ENCODE results near the gene PRORP. TPM values are rescaled to one million over a fixed set of nuclear protein-coding genes. Genes with fewer than 3 reads are reported as not detected.

Gene PRORP
- 43.9 TPM for polyA plus RNA-seq (2013)

DNA sequence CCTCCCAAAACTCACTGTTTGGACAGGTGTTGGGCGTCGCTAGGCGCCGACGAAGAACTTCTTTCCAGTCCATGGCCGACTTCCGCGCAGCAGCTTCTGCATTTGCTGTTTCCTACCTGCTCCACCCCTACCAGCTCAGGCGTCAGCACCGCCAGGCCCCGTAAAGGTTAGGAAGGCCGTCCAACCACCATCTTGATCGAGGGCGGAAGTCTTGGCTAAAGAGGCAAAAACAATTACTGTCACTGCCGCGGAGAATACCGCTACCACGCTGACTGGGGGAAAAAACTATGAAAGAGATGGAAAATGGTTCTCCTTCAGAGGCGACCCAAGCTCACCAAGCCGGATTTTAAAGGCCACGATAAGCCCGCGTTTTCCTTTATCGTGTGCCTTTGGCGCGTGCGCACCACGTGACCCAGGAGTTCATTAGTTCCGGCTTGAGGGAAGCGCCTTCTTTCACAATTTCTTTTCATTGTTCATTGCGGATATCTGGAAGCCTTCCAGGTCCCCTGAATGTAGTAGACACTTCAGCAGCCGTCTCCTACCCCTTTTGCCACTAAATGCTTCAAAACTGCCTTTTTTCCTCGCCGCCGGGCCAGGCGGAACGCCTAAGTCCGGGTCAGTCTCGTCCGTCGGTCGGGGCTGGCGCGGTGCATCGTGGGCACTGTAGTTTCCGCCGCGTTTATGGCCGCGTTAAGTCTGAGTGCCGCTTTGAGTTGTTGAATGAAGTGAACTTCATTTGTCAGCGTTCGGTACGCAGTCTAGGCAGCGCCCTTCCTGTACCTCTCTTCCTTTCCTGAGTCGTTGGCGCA, at the start of gene PRORP, which contains the start of gene PPP2R3C:
TSS of gene PRORP (plus strand) at position 666 of the 809 bp plus-strand sequence. CDS start 694 bp downstream, outside the sequence.
TSS of gene PPP2R3C (minus strand) at position 104 of the 809 bp plus-strand sequence. CDS start at position 73, 31 bp downstream.
- H3K4me1 ChIP-seq (ENCODE audit: control extremely low read depth in 1 of 4, control insufficient read depth in 4 of 4, insufficient read depth in 4 of 4, low read length in 3 of 4): peaks cover 7 to 29% (median 24%) of the 10 kb centered on the region in 4 experiments
- 0% methylated on average over 45 of the region's 57 CpGs for WGBS (ENCODE audit: insufficient coverage)
- ChIA-PET CTCF (interaction anchor here (0.6 to 2.8 kb wide), 8 partner anchors 14 to 713 kb away, joined by 3 to 12 read pairs (median 3); no protein-coding TSS in a partner anchor), POLR2A (interaction anchor here (1.2 to 2.1 kb wide), 2 partner anchors 54 to 283 kb away, joined by 3 to 13 read pairs; partner anchors contain the start of gene NFKBIA)
- peaks cover 4 to 13% (median 6%) of the 10 kb centered on the region in 4 experiments for H3K36me3 ChIP-seq (ENCODE audit: control insufficient read depth in 4 of 4, insufficient read depth in 4 of 4, low read length in 3 of 4)
- H3K9me3 ChIP-seq (ENCODE audit: control extremely low read depth in 1 of 5, control insufficient read depth in 4 of 5, insufficient read depth in 2 of 5, low read depth in 1 of 5, low read length in 4 of 5): no peaks in the 10 kb centered on the region
- DNase-seq: peak; percentile 95 to 99 (median 97)
- peak within 1 kb of the TSS; percentile 99 to 100 for H3K27ac ChIP-seq (ENCODE audit: insufficient read depth in 1 of 2, low read depth in 1 of 2, low read length in 2 of 2, poor library complexity in 1 of 2, severe bottlenecking in 2 of 2)
- H3K4me3 ChIP-seq (ENCODE audit: control insufficient read depth in 1 of 7, extremely low read depth in 1 of 7, insufficient read depth in 4 of 7, low read depth in 2 of 7, low read length in 6 of 7): peak within 1 kb of the TSS; percentile 50 to 98 (median 92)
- H3K27me3 ChIP-seq (replicated peaks in 2 of 5; ENCODE audit: control insufficient read depth in 4 of 5, insufficient read depth in 5 of 5, low read length in 4 of 5): no peaks in the 10 kb centered on the region

GRCh38 chr14:35073486-35073885, 48.9 kb upstream of the PRORP start:
- peaks cover 0 to 8% (median 0%) of the 10 kb centered on the region in 5 experiments for H3K9me3 ChIP-seq (ENCODE audit: control extremely low read depth in 1 of 5, control insufficient read depth in 4 of 5, insufficient read depth in 2 of 5, low read depth in 1 of 5, low read length in 4 of 5)
- H3K4me3 ChIP-seq (ENCODE audit: control insufficient read depth in 1 of 7, extremely low read depth in 1 of 7, insufficient read depth in 4 of 7, low read depth in 2 of 7, low read length in 6 of 7): no peak overlapping the region
- WGBS (ENCODE audit: insufficient coverage): no CpG with 5 or more reads among the region's 1 CpG
- H3K36me3 ChIP-seq (ENCODE audit: control insufficient read depth in 4 of 4, insufficient read depth in 4 of 4, low read length in 3 of 4): peaks cover 7 to 35% (median 12%) of the 10 kb centered on the region in 4 experiments
- H3K4me1 ChIP-seq (ENCODE audit: control extremely low read depth in 1 of 4, control insufficient read depth in 4 of 4, insufficient read depth in 4 of 4, low read length in 3 of 4): no peaks in the 10 kb centered on the region
- POLR2A ChIA-PET: no interaction called here
- H3K27ac ChIP-seq (ENCODE audit: insufficient read depth in 1 of 2, low read depth in 1 of 2, low read length in 2 of 2, poor library complexity in 1 of 2, severe bottlenecking in 2 of 2): no peak overlapping the region
- CTCF ChIA-PET: interaction anchor here (1.3 kb wide), 1 partner anchor 32 kb away, joined by 3 read pairs; no protein-coding TSS in a partner anchor
- H3K27me3 ChIP-seq (replicated peaks in 2 of 5; ENCODE audit: control insufficient read depth in 4 of 5, insufficient read depth in 5 of 5, low read length in 4 of 5): no peaks in the 10 kb centered on the region
- DNase-seq: no peak

DNA sequence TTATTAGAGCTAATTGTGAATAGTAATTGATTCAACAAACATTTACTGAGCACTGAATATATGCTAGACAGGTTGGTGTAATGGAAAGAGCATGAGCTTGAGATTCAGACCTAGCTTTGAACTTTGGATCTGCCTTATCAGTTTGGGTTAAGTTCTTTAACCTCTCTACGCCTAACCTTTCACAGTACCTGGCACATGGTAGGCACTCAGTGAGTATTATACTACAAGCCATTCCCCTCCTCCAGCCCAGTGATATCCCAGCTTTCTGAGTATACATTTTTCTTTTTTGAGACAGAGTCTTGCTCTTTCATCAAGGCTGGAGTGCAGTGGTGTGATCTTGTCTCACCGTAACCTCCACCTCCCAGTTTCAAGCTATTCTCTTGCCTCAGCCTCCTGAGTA, 44.3 kb upstream of the PRORP start:
- no peak overlapping the region for H3K4me3 ChIP-seq (ENCODE audit: control insufficient read depth in 1 of 7, extremely low read depth in 1 of 7, insufficient read depth in 4 of 7, low read depth in 2 of 7, low read length in 6 of 7)
- DNase-seq: no peak
- WGBS (ENCODE audit: insufficient coverage): no CpG with 5 or more reads among the region's 2 CpGs
- H3K27ac ChIP-seq (ENCODE audit: insufficient read depth in 1 of 2, low read depth in 1 of 2, low read length in 2 of 2, poor library complexity in 1 of 2, severe bottlenecking in 2 of 2): no peak overlapping the region
- H3K9me3 ChIP-seq (ENCODE audit: control extremely low read depth in 1 of 5, control insufficient read depth in 4 of 5, insufficient read depth in 2 of 5, low read depth in 1 of 5, low read length in 4 of 5): peaks cover 0 to 8% (median 0%) of the 10 kb centered on the region in 5 experiments
- ChIA-PET CTCF (interaction anchor here (1.3 kb wide), 1 partner anchor 15 kb away, joined by 3 read pairs; no protein-coding TSS in a partner anchor), POLR2A (no interaction called here)
- H3K27me3 ChIP-seq (replicated peaks in 2 of 5; ENCODE audit: control insufficient read depth in 4 of 5, insufficient read depth in 5 of 5, low read length in 4 of 5): no peaks in the 10 kb centered on the region
- no peaks in the 10 kb centered on the region for H3K4me1 ChIP-seq (ENCODE audit: control extremely low read depth in 1 of 4, control insufficient read depth in 4 of 4, insufficient read depth in 4 of 4, low read length in 3 of 4)
- peaks cover under 1 to 34% (median 12%) of the 10 kb centered on the region in 4 experiments for H3K36me3 ChIP-seq (ENCODE audit: control insufficient read depth in 4 of 4, insufficient read depth in 4 of 4, low read length in 3 of 4)

GRCh38 chr14:35079742-35080141, 42.6 kb upstream of the PRORP start:
- ChIA-PET POLR2A (interaction anchor here (0.6 kb wide), 1 partner anchor 336 kb away, joined by 3 read pairs; no protein-coding TSS in a partner anchor), CTCF (no interaction called here)
- Histone ChIP-seq H3K36me3 (ENCODE audit: control insufficient read depth in 4 of 4, insufficient read depth in 4 of 4, low read length in 3 of 4) (peaks cover 8 to 37% (median 16%) of the 10 kb centered on the region in 4 experiments), H3K27ac (ENCODE audit: insufficient read depth in 1 of 2, low read depth in 1 of 2, low read length in 2 of 2, poor library complexity in 1 of 2, severe bottlenecking in 2 of 2) (no peak overlapping the region), H3K4me1 (ENCODE audit: control extremely low read depth in 1 of 4, control insufficient read depth in 4 of 4, insufficient read depth in 4 of 4, low read length in 3 of 4) (no peaks in the 10 kb centered on the region), H3K9me3 (ENCODE audit: control extremely low read depth in 1 of 5, control insufficient read depth in 4 of 5, insufficient read depth in 2 of 5, low read depth in 1 of 5, low read length in 4 of 5) (no peaks in the 10 kb centered on the region), H3K27me3 (replicated peaks in 2 of 5; ENCODE audit: control insufficient read depth in 4 of 5, insufficient read depth in 5 of 5, low read length in 4 of 5) (no peaks in the 10 kb centered on the region), H3K4me3 (ENCODE audit: control insufficient read depth in 1 of 7, extremely low read depth in 1 of 7, insufficient read depth in 4 of 7, low read depth in 2 of 7, low read length in 6 of 7) (no peak overlapping the region)
- WGBS (ENCODE audit: insufficient coverage): no CpG with 5 or more reads among the region's 1 CpG
- DNase-seq: no peak

DNA sequence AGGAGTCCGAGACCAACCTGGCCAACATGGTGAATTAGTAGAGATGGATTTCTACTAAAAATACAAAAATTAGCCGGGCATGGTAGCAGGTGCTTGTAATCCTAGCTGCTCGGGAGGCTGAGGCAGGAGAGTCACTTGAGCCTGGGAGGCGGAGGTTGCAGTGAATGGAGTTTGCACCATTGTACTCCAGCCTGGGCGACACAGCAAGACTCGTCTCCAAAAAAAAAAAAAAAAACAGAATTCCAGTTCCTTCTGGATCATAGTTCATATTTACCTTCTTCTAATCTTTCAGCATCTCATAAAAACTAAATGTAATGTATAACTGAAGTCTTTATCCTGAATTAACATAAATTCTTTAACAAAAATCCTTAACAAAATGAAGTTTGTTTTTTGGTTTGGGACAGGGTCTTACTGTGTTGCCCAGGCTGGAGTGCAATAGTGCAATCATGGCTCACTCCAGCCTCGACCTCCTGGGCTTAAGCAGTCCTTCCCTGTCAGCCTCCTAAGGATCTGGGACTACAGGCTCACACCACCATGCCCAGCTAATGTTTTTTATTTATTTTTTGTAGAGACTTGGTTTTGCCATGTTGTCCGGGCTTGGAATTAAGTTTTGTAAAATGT, 38.7 kb upstream of the PRORP start:
- peaks cover 16 to 57% (median 30%) of the 10 kb centered on the region in 4 experiments for H3K36me3 ChIP-seq (ENCODE audit: control insufficient read depth in 4 of 4, insufficient read depth in 4 of 4, low read length in 3 of 4)
- no peak for DNase-seq
- no peaks in the 10 kb centered on the region for H3K4me1 ChIP-seq (ENCODE audit: control extremely low read depth in 1 of 4, control insufficient read depth in 4 of 4, insufficient read depth in 4 of 4, low read length in 3 of 4)
- H3K9me3 ChIP-seq (ENCODE audit: control extremely low read depth in 1 of 5, control insufficient read depth in 4 of 5, insufficient read depth in 2 of 5, low read depth in 1 of 5, low read length in 4 of 5): no peaks in the 10 kb centered on the region
- H3K4me3 ChIP-seq (ENCODE audit: control insufficient read depth in 1 of 7, extremely low read depth in 1 of 7, insufficient read depth in 4 of 7, low read depth in 2 of 7, low read length in 6 of 7): no peak overlapping the region
- no peak overlapping the region for H3K27ac ChIP-seq (ENCODE audit: insufficient read depth in 1 of 2, low read depth in 1 of 2, low read length in 2 of 2, poor library complexity in 1 of 2, severe bottlenecking in 2 of 2)
- no peaks in the 10 kb centered on the region for H3K27me3 ChIP-seq (replicated peaks in 2 of 5; ENCODE audit: control insufficient read depth in 4 of 5, insufficient read depth in 5 of 5, low read length in 4 of 5)
- ChIA-PET POLR2A (interaction anchor here (0.6 kb wide), 2 partner anchors 293 to 344 kb away, joined by 3 to 7 read pairs; no protein-coding TSS in a partner anchor), CTCF (no interaction called here)
- WGBS (ENCODE audit: insufficient coverage): 100% methylated on average over 2 of the region's 8 CpGs

DNA sequence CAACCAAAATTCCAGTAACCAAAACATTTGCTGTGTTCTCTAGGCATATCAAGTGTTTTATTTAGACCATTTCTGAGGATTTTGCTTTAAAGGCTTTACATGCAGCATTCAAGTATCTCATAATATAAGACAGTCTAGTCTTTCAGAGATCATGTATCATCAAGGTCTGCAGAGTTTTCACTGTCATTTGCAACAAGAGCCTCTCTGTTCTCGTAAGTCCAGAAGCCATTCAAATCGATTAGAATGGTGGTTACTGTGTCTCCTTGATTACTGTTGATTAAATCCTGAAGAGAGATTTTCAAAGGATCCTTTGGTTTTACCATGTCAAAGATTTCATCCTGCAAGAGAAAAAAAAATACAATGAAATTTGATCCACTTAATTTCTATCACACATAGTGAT, 36.9 kb upstream of the PRORP start:
- WGBS (ENCODE audit: insufficient coverage): 83% methylated on average over 1 of the region's 2 CpGs

More for the DNA sequence above, 36.9 kb upstream of the PRORP start:
- Histone ChIP-seq H3K4me1 (ENCODE audit: control extremely low read depth in 1 of 4, control insufficient read depth in 4 of 4, insufficient read depth in 4 of 4, low read length in 3 of 4) (no peaks in the 10 kb centered on the region), H3K9me3 (ENCODE audit: control extremely low read depth in 1 of 5, control insufficient read depth in 4 of 5, insufficient read depth in 2 of 5, low read depth in 1 of 5, low read length in 4 of 5) (no peaks in the 10 kb centered on the region), H3K4me3 (ENCODE audit: control insufficient read depth in 1 of 7, extremely low read depth in 1 of 7, insufficient read depth in 4 of 7, low read depth in 2 of 7, low read length in 6 of 7) (no peak overlapping the region), H3K36me3 (ENCODE audit: control insufficient read depth in 4 of 4, insufficient read depth in 4 of 4, low read length in 3 of 4) (peaks cover 9 to 49% (median 29%) of the 10 kb centered on the region in 4 experiments), H3K27me3 (replicated peaks in 2 of 5; ENCODE audit: control insufficient read depth in 4 of 5, insufficient read depth in 5 of 5, low read length in 4 of 5) (no peaks in the 10 kb centered on the region), H3K27ac (ENCODE audit: insufficient read depth in 1 of 2, low read depth in 1 of 2, low read length in 2 of 2, poor library complexity in 1 of 2, severe bottlenecking in 2 of 2) (no peak overlapping the region)
- ChIA-PET POLR2A (no interaction called here), CTCF (no interaction called here)
- DNase-seq: no peak

All from common myeloid progenitor, CD34-positive (primary cell).